GM21528 (cell line): Measurements from ENCODE around the gene TSPAN2.

Experiments used
- ATAC-seq: cut with Tn5 transposase; IDR thresholded peaks from one replicate; pipeline ENCODE4 v1.9.1; 2021; ENCODE audit warnings: mild to moderate bottlenecking, moderate library complexity; ENCODE audit not compliant: unreplicated experiment, low FRiP score

Gene TSPAN2

DNA sequence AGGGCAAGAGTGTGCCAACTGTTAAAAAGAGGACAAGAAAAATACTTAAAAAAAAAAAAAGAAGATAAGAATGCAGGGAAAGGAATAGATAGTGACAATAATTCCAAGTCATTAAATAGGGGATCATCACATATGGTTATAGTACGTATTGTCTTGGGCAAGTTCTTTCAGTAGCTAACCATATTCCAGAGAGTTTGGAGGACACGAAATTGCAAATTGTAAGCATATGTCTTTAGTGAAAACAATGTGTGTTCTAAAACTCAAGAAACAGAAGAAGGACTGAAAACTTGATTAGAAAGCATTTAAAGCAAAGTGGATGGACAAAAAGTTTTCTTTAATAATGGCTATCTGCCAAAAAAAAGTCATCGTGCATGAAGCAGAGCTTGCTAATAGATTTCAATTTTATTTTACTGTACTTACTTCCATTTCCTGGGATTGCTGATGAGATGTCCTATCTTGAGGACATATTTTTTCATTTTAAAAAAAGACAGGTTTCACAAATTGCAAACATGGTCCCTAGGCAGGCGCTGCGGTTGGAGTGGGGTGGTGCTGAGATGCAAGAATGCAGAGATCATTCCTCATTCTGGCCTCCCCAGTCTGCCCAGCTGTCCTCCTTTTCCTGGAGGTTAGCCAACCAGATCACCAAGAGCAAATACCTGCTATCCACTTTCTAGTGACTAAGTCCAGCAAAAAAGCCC, 11.9 kb downstream of the TSPAN2 start:
- ATAC-seq: no peak

DNA sequence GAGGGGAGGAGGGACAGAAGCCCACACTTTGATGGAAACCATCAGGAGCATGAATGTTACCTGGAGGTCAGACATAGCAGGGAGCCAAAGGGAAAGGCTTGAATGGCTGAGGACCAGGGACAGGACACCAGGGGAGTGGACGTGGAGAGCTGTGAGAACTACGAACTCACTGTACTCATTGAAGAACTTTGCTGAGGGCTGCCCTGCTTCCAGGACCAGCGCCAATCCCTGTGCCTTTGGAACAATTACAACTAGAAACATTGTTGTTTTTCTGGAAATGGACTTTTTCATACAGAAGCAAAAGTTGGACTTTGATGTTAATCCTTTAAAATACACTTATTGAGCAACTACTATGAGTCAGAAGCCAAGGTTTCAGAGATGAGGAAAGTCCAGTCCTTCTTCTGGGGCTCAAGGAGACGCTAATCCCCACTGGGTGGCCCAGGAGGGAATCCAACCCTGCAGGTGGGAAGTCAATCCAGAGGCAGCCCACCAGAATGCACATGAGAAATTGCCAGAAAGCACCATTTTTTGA, 12.9 kb downstream of the TSPAN2 start:
- no peak for ATAC-seq

DNA sequence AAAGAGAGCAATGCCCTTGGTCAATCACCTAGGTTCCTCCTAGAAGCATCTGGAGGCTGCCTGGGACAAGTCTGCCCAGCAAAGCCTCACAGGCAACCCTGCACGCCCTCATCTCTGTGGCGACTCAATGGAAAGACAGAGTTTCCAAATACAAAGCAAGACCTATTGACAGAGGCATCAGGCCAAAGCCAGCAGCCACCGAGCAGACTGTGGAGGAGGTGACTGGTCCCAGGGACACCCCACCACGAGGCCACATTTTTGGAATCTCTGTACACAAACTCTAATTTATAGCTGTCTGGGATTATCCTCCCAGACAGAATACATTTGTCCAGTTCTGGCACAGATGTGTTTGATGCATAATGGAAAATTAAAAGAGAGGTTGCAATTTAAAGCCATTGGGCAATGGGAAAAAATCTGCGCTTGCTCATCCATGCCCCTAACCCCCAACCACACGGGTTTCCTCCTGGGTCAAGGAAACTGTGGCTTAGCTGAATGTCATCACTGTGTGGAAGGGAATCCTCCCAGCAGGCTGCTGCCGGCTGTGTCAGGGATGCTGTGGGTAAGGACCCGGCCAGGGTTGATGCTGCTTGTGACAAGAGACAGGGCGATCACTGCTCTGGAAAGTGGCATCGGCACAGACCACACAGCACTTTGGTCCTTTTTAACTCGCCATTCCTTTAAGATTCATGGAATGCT, 14.3 kb downstream of the TSPAN2 start:
- no peak for ATAC-seq

DNA sequence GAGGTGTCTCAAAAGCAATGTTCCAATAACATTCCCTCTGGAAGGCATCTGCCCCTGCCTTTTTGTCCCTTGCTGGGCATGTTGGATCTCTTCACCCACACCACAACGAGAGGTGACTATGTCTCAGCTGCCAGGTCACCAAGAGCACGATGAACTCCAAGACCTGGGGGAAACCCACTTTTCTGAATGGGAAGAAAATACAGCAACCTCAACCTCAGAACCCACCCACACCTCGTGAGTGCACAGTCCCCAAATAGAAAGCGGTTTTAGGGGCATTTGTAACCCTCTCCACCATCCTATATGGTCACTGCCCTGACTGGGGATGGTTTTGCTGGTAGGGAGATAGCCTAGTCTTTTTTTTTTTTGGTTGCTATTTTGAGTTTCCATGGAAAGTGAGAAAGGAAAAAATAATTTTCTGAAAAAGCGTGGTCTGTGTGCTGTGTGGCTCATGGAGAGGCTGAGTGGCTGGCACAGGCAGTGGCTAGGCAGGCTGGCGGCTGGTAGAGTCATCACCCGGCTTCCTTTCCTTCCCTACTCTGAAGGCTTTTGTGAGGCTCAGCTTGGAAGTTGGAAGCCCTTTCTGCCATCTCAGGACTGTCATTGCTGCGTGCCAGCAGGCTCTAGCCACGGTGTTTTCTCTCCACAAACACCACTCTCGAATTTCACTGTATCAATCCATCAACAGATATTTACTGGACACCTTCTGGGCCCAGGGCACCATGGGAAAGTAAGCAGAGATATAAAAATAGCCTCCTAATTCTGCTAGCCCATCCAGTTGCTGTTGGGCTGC, 15.8 kb downstream of the TSPAN2 start:
- no peak for ATAC-seq

DNA sequence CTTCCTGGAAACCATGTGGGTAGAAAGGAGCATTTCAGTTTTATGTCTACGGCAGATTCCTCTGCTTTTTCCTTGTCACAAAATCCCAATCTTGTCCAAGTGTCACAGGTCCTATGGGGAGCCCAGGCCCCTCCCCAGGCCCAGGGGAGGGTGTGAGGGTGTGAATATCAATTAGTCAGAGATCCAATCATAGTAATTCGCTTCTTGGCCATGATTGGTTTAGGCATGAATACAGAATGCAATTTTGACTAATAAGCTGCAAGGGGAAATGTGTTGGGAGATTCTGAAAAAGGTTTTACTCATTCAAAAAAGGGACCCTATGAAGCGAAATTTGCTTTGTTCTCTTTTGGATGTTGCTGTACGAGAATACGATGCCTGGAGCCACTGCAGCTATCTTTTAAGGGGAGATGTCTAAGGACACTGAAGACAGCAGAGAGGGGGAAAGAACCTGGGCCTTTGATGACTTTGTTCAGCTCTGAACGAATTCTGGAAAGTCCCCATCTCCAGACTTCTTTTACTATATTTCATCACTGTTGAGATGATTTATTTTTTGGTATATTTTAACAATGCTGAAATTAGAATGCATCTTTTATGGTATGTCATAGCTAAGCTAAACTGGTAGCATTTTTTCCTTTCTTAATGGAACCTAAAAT, 18.2 kb downstream of the TSPAN2 start:
- no peak for ATAC-seq

DNA sequence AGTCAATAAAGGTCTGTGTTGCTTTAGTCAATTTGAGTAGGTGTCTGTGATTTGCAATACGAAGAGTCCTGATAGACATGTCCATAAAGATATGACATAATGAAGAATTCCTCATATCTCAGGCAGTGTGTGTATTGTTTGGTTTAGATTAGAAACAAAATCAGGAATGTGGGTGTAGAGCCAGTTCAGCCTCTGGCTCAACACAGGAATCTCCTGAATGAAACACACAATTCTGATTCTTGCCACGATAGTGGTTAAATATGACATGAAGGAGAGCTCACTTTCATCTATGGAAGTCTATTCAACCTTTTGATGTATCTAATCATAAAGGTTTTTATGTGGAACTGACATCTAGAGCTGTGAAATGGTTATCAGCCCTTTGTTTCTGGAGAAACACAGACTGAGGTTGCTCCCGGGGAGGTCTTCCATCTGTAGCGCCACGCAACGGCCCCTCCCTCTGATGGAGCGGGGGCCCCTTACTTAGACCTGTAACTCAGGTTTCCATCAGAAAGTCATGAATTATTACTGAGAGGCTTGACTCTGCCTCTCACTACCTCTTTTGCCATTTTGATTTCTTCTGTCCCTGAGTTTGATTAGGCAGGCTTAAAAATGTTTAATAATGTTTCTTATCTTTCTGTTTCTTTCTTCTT, 19.5 kb downstream of the TSPAN2 start:
- ATAC-seq: no peak

DNA sequence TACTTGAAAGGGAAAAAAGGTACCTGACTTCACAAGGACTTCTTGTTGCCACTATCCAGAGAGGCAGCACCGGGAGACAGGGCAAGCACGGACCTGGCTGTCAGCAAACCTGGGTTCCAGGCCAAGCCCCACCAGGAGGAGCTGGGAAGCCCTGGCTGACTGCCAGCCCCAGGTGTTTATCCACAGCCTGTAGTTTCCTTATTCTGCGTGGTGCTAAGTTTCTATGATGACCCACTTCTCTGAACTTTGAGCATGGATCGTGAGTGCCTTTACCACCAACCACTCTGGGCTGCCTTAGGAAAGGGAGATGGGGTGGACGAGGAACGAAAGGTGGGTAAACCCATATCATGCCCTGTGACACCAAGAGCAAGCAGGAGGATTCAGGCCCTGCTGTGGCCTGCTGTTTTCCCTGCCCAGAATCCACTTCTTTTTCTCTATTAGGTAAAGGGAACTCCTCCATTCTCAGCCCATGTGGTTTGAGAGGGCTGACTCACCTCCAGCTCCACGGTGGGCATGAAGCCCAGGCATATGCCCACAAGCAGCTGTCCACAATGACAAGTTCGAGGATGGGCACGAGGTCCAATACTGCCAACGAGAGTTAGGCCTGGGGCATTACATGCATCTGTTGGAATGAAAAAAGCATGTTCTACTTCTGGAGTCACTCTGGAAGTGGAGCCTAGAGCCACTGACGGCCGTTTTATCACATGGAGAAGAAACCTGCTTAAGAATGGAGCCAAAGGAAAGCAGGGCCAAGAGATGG, 20.3 kb downstream of the TSPAN2 start:
- no peak for ATAC-seq

DNA sequence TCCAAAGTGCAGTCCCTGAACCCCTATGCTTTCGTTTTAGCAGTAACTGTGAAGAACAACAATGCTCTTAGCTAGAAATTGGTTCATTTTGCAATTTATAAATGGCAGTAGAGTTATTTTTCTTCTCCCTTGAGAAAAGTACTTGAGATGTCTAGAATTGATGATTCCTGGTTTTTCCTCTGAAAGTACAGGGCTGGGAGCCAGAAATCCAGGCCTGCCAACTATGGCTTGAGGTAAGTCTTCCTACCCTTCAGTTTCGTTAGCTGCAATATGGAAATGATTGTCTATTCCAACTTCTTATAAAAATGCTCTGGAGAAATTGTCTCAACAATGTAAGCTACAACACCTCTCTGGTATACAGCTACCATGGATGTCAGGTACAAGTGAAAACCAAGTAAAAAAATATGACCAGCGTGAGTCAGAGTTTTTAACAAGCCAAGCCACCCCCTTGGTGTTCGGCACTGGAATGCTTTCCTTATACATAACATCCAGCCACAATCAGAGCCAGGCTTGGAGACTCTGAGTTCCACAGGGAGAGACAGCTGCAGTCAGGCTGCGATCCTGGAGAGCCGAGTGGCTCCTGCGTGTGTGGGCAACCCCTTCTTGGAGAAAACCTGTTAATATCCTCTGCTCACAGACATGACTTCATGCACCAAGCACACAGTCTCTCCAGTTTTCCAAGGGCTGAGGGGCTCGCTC, 22.0 kb downstream of the TSPAN2 start:
- ATAC-seq: no peak

DNA sequence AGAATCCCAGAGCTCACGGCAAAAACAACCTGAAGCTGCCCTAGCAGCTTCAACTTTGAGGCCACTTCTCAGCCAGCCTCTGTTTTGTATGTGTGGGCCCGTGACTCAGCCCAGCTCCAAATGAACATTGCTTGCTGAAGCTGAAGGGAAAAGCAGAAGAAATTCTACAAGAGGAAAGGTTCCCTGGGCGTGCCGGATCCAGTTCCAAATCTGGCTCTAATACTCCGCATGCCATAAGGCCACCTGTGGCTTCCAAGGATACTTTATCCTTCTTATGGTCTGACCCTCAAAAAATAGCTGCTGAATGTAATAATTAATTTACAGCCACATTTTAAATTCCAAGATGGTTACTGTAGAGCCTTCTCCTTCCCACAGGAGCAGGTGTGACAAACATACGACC, 24.3 kb downstream of the TSPAN2 start:
- no peak for ATAC-seq

DNA sequence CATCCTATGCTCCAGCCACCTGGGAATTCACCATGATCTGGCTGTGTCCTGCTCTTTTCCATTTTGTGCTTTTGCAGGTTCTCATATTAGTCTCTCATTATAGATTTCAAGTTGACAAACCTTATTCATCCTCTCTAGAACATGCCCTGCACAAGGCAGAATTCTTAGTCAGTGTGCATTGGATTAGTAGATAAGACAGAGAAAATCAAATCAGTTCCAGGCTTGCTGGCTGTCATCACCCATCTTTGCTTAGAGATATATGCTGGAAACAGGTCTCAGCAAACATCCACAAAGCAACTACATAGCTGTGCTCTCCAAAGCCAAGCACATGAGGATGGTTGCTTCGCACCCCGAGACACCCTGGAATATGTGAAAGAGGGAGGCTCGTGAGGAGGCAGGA, 24.8 kb downstream of the TSPAN2 start:
- ATAC-seq: no peak

DNA sequence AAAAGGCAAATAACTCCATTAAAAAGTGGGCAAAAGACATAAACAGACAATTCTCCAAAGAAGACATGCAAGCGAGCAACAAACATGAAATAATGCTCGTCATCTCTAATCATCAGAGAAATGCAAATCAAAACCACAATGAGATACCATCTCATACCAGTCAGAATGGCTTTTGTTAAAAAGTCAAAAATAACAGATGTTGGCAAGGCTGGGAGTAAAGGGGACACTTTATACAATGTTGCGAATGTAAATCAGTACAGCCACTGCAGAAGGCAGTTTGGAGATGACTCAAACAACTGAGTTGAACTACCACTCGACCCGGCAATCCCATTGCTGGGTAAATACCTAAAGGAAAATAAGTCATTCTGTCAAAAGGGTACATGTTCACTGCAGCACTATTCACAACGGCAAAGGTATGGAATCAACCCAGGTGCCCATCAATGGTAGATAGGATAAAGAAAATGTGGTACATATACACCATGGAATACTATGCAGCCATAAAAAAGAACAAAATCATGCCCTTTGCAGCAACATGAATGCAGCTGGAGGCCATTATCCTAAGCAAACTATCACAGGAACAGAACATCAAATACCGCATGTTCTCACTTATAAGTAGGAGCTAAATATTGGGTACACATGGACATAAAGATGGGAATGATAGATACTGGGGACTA, 25.9 kb downstream of the TSPAN2 start:
- no peak for ATAC-seq

DNA sequence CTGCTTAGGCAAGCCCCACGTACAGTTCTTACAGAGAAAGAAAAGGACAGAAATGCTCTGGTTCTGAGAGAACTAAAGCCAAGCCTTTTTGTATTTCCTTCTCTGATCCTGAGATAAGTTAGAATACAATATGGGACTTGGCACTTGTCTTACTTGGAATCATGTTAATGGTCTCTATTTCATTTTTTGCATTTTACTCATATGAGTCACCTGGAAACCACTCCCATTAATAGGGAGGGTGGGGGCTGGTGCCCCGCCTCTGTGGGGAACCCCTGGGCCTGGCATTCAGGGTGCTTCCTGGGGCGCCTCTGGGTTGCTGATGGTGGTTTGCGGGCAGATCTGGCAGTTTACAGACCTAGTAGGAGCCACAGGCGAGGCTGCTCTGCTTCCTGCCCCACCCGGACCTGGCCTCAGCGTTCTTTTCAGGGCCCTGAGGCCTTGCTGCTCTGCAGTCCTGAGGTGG, 26.7 kb downstream of the TSPAN2 start:
- ATAC-seq: peak; percentile 74

DNA sequence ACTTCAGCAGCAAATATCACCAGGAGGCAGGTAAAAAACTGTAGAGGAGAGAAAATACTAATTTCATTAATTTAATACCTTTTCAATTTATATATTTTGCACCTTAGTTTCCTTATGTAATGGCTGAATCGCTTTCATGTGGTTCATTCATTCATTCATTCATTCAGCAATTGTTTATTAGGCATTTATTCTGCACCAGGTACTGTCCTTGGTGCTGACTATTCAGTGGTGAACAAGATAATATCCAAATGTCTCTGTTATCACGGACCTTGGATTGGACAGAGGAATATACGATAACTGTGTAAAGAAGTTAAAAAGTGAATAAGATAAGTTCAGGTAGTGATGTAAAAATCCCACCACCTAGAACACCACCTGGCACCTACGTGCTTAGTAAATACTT, 28.8 kb downstream of the TSPAN2 start:
- ATAC-seq: no peak

DNA sequence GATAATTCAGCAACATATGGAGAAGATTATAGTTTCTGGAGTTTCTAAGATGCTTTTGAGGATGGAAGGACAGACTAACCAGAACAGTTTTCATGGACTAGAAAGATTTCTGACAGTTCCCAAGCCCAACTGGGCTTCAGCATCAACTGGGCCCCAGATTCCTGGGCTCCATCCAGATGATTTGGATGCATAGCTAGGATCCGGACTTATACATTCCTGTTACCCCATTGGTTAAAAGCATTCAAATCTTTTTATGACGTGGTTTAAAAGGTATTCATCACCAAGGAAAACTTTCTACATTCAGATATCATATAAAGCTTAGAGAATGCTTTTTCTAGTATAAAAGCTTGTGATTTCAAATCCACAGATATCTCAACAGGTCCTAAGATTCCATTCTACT, 30.0 kb downstream of the TSPAN2 start:
- ATAC-seq: no peak

DNA sequence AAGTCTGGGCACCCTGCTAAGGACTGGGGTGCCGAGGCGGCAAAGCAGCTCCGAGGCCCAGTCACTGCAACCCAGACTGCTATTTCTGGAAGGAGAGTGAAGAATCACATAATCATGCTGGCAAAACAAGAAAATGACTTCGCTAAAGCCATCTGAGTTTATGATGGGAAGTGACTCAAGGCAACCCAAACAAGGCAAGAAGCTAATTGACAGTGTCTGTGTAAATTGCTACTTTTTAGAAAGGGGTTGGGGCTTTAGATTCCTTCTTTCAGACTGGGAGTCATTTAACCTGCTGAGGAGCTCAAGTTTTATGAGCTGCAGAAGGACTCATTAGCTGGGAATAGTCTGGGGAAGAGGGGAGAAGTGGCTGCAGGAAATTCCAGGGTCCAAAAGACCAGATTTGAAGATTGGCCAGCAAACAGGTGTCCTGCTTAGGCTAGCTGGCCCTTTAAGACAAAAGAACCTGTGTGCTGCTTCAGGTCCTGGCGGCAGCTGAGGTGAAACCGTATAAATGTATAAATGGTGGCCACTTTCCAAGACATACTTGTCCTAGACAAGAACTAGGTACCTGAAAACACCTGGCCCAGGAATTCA, 31.5 kb downstream of the TSPAN2 start:
- no peak for ATAC-seq

DNA sequence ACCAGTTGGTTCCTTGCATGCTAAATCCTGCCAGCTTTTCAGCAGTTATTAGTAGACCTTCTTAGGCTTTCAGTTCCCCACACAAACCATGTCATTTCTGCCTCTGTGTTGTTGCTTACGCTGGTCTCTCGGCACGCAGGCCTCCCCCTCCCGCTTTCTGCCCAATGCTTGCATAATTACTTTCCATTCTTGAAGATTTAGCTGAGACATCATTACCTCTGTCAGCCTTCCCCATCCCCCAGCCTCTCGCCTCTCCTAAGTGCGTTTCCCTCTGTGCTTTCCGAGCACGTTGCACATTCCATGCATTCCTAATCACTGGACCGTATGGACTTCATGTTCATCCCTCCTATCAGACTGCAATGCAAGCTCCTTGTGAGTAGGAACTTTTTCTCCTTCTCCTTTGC, 32.9 kb downstream of the TSPAN2 start:
- ATAC-seq: no peak

DNA sequence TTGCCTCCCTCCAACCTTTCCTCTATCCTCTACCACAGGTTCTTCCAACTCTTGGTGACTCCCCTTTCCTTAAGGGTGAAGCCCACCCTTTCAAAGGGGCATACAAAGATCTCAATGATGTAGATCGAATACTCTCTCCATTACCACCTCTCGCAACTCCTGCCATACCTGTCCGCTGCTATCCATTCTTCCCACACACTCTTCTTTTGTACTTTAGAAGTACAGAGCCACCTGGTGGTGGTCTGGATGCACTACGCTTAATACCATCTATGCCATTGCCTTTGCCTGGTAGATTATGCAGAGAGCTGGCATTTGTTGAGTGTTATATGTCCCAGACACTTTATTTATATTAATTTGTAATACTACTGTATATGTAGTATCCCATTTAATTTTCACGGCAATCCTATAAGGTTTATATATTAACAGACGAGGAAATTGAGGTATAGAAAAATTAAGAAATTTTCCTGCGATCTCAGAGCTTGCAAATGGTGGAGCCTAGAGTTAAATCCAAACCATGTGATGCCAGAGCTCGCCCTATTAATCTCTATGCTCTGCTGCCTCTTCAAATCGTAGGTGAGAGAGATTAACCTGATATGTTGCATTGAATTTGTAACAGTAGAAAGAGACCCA, 36.7 kb downstream of the TSPAN2 start:
- no peak for ATAC-seq

DNA sequence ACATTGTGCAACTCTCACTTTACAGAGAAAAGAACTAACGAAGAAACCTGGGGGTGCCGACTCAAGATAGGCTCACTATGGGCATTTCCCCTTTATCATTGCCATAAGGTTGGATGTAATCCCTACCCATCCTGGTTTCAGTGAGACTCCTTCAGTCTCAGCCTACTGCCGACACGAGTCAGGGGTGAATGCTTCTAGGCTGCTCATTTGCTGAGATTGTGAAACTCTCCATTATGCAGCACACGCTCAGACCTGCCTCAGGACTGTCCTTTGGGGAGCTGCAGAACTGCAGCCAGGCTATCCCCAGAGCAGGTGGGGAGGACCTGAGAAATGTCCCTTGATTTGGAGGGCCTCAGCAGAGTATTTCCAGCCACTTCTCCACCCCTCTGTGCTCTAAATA, 37.5 kb downstream of the TSPAN2 start:
- no peak for ATAC-seq
